Pancreas (tissue), 10 donors: Measurements from ENCODE around the gene RNF152. TPM values are rescaled to one million over a fixed set of nuclear protein-coding genes. Genes with fewer than 3 reads are reported as not detected.

Source experiments
- ATAC-seq, 4 donors: fragments of 200-7000 bp; cut with Tn5 transposase; one replicate each; pipeline versions ENCODE4 v1.8.0 to v1.9.1; 2020; ENCODE audit warnings: mild to moderate bottlenecking in 4 of 4, moderate library complexity in 4 of 4
- DNase-seq, 6 donors: peaks; one replicate each; pipeline ENCODE4 v3.0.0-alpha.2; 2020
- FAIRE-seq: peaks from 2 replicates; lab custom pipeline; 2012; peaks lifted over from hg19 to GRCh38; lab: Jason Lieb, UNC
- H3K27ac ChIP-seq, 4 donors: fragments of 200-600 bp; sonication (generic); 1 replicate in 3 of 4; 2 replicates in 1 of 4; pipeline versions ENCODE4 v1.5.0 to v1.8.0; 2020
- H3K27me3 ChIP-seq, 4 donors: fragments of 200-600 bp; one replicate each; pipeline ENCODE4 v1.8.0; 2021
- H3K36me3 ChIP-seq, 3 donors: fragments of 200-600 bp; sonication (generic) in 1 of 3; one replicate each; pipeline versions ENCODE4 v1.5.0 to v1.8.0; 2020 to 2021
- H3K4me1 ChIP-seq, 3 donors: fragments of 200-600 bp; one replicate each; pipeline ENCODE4 v1.8.0; 2021
- H3K4me3 ChIP-seq, 4 donors: fragments of 200-600 bp; sonication (generic) in 2 of 4; one replicate each; pipeline versions ENCODE4 v1.5.0 to v1.8.0; 2020 to 2021
- H3K9me3 ChIP-seq, 4 donors: fragments of 200-600 bp; one replicate each; pipeline ENCODE4 v1.8.0; 2021
- CTCF ChIP-seq, 4 donors: fragments of 200-600 bp; sonication (generic) in 3 of 4; IDR thresholded peaks; one replicate each; pipeline versions ENCODE4 v1.5.0 to v1.8.0; 2021; ENCODE audit warnings: antibody characterized with exemption in 4 of 4
- WGBS, 2 donors: extraction: QIAGEN DNeasy Blood & Tissue Kit; methylation state at CpG; one replicate each; pipeline ENCODE4 v1.1.7; 2013; 5-methylcytosine and 5-hydroxymethylcytosine counted together
- intact Hi-C, 3 donors: fragments of 100-400 bp; cut with DNase I; formaldehyde crosslinking; loops; one replicate each; pipeline versions ENCODE4 v1.11.1 to v1.14.2; 2022
- polyA plus RNA-seq, 2 donors: library from polyadenylated mRNA; stranded (reverse); fragments of 200-250 nt; gene quantifications; one replicate each; pipeline ENCODE4 v1.2.3, GENCODE V29; 2013
- total RNA-seq, 6 donors: library from RNA; stranded (reverse); fragmentation: NEBNext Ultra II Directional in 4 of 6; extraction: Animal tissue kit (Norgen Biotek cat#: 25700) in 4 of 6; gene quantifications; one replicate each; pipeline versions ENCODE4 v1.2.1 to v1.2.4, GENCODE V29; 2021 to 2023
- donor health status: healthy with polysubstance abuse.
- donor health status: DM: no; HTN: no; CAD: no; lungs with moderate emphysema.
- donor health status: DM: no; HTN: no; CAD: no.
- donor health status: control.
- donor health status: control.
- donor health status: Bipolar disorder and iron deficiency.
- donor health status: DM: yes; HTN: yes; CAD: no.
- donor health status: DM: no; HTN: no; CAD: no.
- donor health status: DM: no; HTN: no; CAD: no.
- donor health status: DM: yes; HTN: yes; CAD: no.

The RNF152 gene
- total and polyA plus RNA-seq, 8 donors, result 0.91 to 7.2 (median 4.8) TPM

GRCh38 chr18:61840324-61840723 is 52.5 kb downstream of the RNF152 start:
- H3K27ac ChIP-seq, result no peak overlapping the region
- no peaks in the 10 kb centered on the region for H3K4me1 ChIP-seq
- no peaks in the 10 kb centered on the region for H3K27me3 ChIP-seq
- no peak for FAIRE-seq
- no peak for DNase-seq
- intact Hi-C loops, result no loop called here
- ATAC-seq, result no peak
- no peaks in the 10 kb centered on the region for H3K9me3 ChIP-seq
- TF ChIP-seq CTCF (IDR thresholded peaks at IDR 0.05), result no peak
- WGBS, 2 donors, result 89 to 100% methylated on average over 1 of the region's 1 CpG
- no peak overlapping the region for H3K4me3 ChIP-seq
- H3K36me3 ChIP-seq, result no peaks in the 10 kb centered on the region

- FAIRE-seq (no peak), ATAC-seq (no peak), DNase-seq (no peak)
- H3K9me3 ChIP-seq, result no peaks in the 10 kb centered on the region
- WGBS, 2 donors, result 80 to 84% methylated on average over 5 of the region's 5 CpGs
- H3K27ac ChIP-seq, result no peak overlapping the region
- H3K36me3 ChIP-seq, result no peaks in the 10 kb centered on the region
- H3K4me1 ChIP-seq, result peaks cover 0 to under 1% (median 0%) of the 10 kb centered on the region in 3 donors
- intact Hi-C loops, result no loop called here
- H3K27me3 ChIP-seq, result no peaks in the 10 kb centered on the region
- H3K4me3 ChIP-seq, result no peak overlapping the region
- TF ChIP-seq CTCF (IDR thresholded peaks at IDR 0.05), result no peak
These were observed 54.3 kb downstream of the RNF152 start for GRCh38 chr18:61838521-61838920.

GRCh38 chr18:61833978-61834377 is 58.8 kb downstream of the RNF152 start:
- Histone ChIP-seq H3K36me3 (no peaks in the 10 kb centered on the region), H3K9me3 (no peaks in the 10 kb centered on the region), H3K4me1 (peaks cover 0 to 7% (median 5%) of the 10 kb centered on the region in 3 donors), H3K27ac (no peak overlapping the region), H3K4me3 (no peak overlapping the region), H3K27me3 (no peaks in the 10 kb centered on the region)
- DNase-seq (no peak), ATAC-seq (no peak), FAIRE-seq (no peak)
- TF ChIP-seq CTCF (IDR thresholded peaks at IDR 0.05), result no peak
- intact Hi-C loops, result no loop called here
- WGBS, 2 donors, result 69 to 75% methylated on average over 4 of the region's 4 CpGs

GRCh38 chr18:61833387-61833786 is 59.4 kb downstream of the RNF152 start:
- WGBS, 2 donors, result 17 to 18% methylated on average over 5 of the region's 5 CpGs
- ATAC-seq (peak in 2 of 4 donors; percentile 38 to 63), DNase-seq (no peak), FAIRE-seq (no peak)
- peak overlapping the region in 1 of 4 donors; percentile 28 for H3K27ac ChIP-seq
- H3K36me3 ChIP-seq, result no peaks in the 10 kb centered on the region
- H3K4me3 ChIP-seq, result no peak overlapping the region
- no peaks in the 10 kb centered on the region for H3K27me3 ChIP-seq
- intact Hi-C loops, result no loop called here
- peaks cover 0 to 7% (median 5%) of the 10 kb centered on the region in 3 donors for H3K4me1 ChIP-seq
- no peak for TF ChIP-seq CTCF (IDR thresholded peaks at IDR 0.05)
- no peaks in the 10 kb centered on the region for H3K9me3 ChIP-seq

GRCh38 chr18:61832858-61833257 is 59.9 kb downstream of the RNF152 start:
- H3K4me1 ChIP-seq, result peaks cover 0 to 7% (median 5%) of the 10 kb centered on the region in 3 donors
- peak overlapping the region in 1 of 4 donors; percentile 28 for H3K27ac ChIP-seq
- no peak for TF ChIP-seq CTCF (IDR thresholded peaks at IDR 0.05)
- no peaks in the 10 kb centered on the region for H3K27me3 ChIP-seq
- no peaks in the 10 kb centered on the region for H3K9me3 ChIP-seq
- WGBS, 2 donors, result 78 to 79% methylated on average over 2 of the region's 2 CpGs
- ATAC-seq (no peak), FAIRE-seq (no peak), DNase-seq (no peak)
- H3K36me3 ChIP-seq, result no peaks in the 10 kb centered on the region
- H3K4me3 ChIP-seq, result no peak overlapping the region
- intact Hi-C loops, result no loop called here
